GM12878 (cell line): ENCODE data around the gene B9D1. TPM values are rescaled to one million over a fixed set of nuclear protein-coding genes. Genes with fewer than 3 reads are reported as not detected.

Experiments used
- ATAC-seq: fragments of 200-7000 bp; cut with Tn5 transposase; 3 replicates; pipeline ENCODE4 v1.9.1; 2020; ENCODE audit warnings: mild to moderate bottlenecking, moderate library complexity
- BruUV-seq: library from RNA; stranded (reverse); fragments of 400-500 nt; replicated peaks from 2 replicates; lab custom pipeline; 2021; lab: Mats Ljungman, UMichigan
- CTCF ChIA-PET: fragments of 300-600 bp; sonication (Branson Sonifier 250); formaldehyde crosslinking; extraction: SDS; loops from one replicate; lab custom pipeline; 2021; ENCODE audit warnings: inconsistent platforms; lab: Yijun Ruan, JAX
- POLR2A ChIA-PET: fragments of 350-600 bp; formaldehyde crosslinking; extraction: SDS; loops from one replicate; lab custom pipeline; 2021; ENCODE audit warnings: inconsistent platforms; lab: Charles Lee
- RAD21 ChIA-PET: fragments of 300-600 bp; sonication (Branson Sonifier 250); formaldehyde crosslinking; loops from one replicate; lab custom pipeline; 2023; ENCODE audit warnings: antibody characterized with exemption; ENCODE audit not compliant: unreplicated experiment; lab: Charles Lee
- SMC1A ChIA-PET: fragments of 300-600 bp; sonication (Branson Sonifier 250); formaldehyde crosslinking; loops from one replicate; lab custom pipeline; 2023; ENCODE audit not compliant: unreplicated experiment, uncharacterized antibody; lab: Charles Lee
- DNase-seq: peaks from one replicate; pipeline ENCODE4 v3.0.0-alpha.2; 2011; ENCODE audit warnings: low read depth, low spot score
- FAIRE-seq: peaks from 3 replicates; lab custom pipeline; 2011; peaks lifted over from hg19 to GRCh38; lab: Jason Lieb, UNC
- H2AFZ ChIP-seq: 2 replicates; pipeline ENCODE4 v1.6.0; 2011; ENCODE audit warnings: low read depth, low read length, control low read depth; ENCODE audit not compliant: control insufficient read depth
- H3K27ac ChIP-seq: 2 replicates; pipeline ENCODE4 v1.5.1; 2011; ENCODE audit warnings: control low read depth; ENCODE audit not compliant: control insufficient read depth, insufficient read depth
- H3K27me3 ChIP-seq, 2 experiments: replicated peaks in 1 of 2; 2 replicates each; pipeline versions ENCODE4 v1.6.0 to v1.6.1; 2011; ENCODE audit warnings: low read length in 1 of 2; ENCODE audit not compliant: control insufficient read depth in 2 of 2, insufficient read depth in 2 of 2
- H3K36me3 ChIP-seq, 2 experiments: 2 replicates each; pipeline ENCODE4 v1.5.1; 2011; ENCODE audit warnings: low read length in 1 of 2; ENCODE audit not compliant: control insufficient read depth in 2 of 2, insufficient read depth in 2 of 2
- H3K4me1 ChIP-seq: 2 replicates; pipeline ENCODE4 v1.6.1; 2011; ENCODE audit warnings: mild to moderate bottlenecking, low read length, moderate library complexity, mixed read lengths; ENCODE audit not compliant: control insufficient read depth, insufficient read depth
- H3K4me2 ChIP-seq: 2 replicates; pipeline ENCODE4 v1.6.0; 2011; ENCODE audit warnings: control low read depth; ENCODE audit not compliant: control insufficient read depth, insufficient read depth
- H3K4me3 ChIP-seq: fragments of 200-600 bp; sonication (generic); 2 replicates; pipeline ENCODE4 v1.5.1; 2016
- H3K79me2 ChIP-seq: 2 replicates; pipeline ENCODE4 v1.6.0; 2011; ENCODE audit warnings: low read length; ENCODE audit not compliant: control insufficient read depth, insufficient read depth
- H3K9ac ChIP-seq: 2 replicates; pipeline ENCODE4 v1.8.0; 2011; ENCODE audit warnings: low read length, control low read depth, mixed read lengths; ENCODE audit not compliant: control insufficient read depth, insufficient read depth
- H3K9me3 ChIP-seq: replicated peaks from 3 replicates; pipeline ENCODE4 v1.5.1; 2011; ENCODE audit warnings: mild to moderate bottlenecking, low read length; ENCODE audit not compliant: control insufficient read depth, insufficient read depth
- H4K20me1 ChIP-seq: 2 replicates; pipeline ENCODE4 v1.6.0; 2011; ENCODE audit not compliant: control insufficient read depth, insufficient read depth
- CREB1 ChIP-seq: IDR thresholded peaks from 2 replicates; pipeline ENCODE4 v1.6.1; 2012; ENCODE audit warnings: low read depth, mild to moderate bottlenecking, inconsistent platforms
- SIN3A ChIP-seq: IDR thresholded peaks from 2 replicates; pipeline ENCODE4 v1.6.1; 2012; ENCODE audit warnings: low read depth, low read length, improper control_type of control experiment
- SPI1 ChIP-seq: IDR thresholded peaks from 2 replicates; pipeline ENCODE4 v1.6.1; 2011; ENCODE audit warnings: low read depth, mild to moderate bottlenecking, low read length, moderate library complexity, borderline replicate concordance; ENCODE audit not compliant: insufficient read depth
- WGBS: methylation state at CpG from one replicate; pipeline ENCODE4 v1.1.6; 2016; ENCODE audit warnings: low lambda C conversion rate; ENCODE audit not compliant: insufficient replicate concordance, insufficient coverage; ENCODE audit errors: missing lambda C conversion rate; 5-methylcytosine and 5-hydroxymethylcytosine counted together
- in situ Hi-C: fragments of 300-500 bp; cut with MboI; formaldehyde crosslinking; loops from 9 replicates; pipeline ENCODE4 v1.14.3; 2018; ENCODE audit warnings: mixed read lengths
- intact Hi-C: fragments of 100-400 bp; cut with micrococcal nuclease; formaldehyde crosslinking; loops from one replicate; pipeline ENCODE4 v1.14.2; 2022; ENCODE audit not compliant: unreplicated experiment
- microRNA counts: library from miRNA; unstranded; fragments of <30 nt; microRNA quantifications from one replicate; lab custom pipeline; 2016
- microRNA-seq: library from miRNA; unstranded; fragments of <30 nt; microRNA quantifications from one replicate; pipeline ENCODE4, GENCODE V29; 2018
- polyA plus RNA-seq, 11 experiments: library from polyadenylated mRNA; depleted of rRNA in 4 of 11; unstranded in 6 of 11; stranded (reverse) in 5 of 11; fragments of >200 nt; fragmentation: Nextera tagmentation in 4 of 11; fragmentation: Illumina TruSeq in 1 of 11; extraction: Ambion mirVana in 4 of 11; extraction: Trizol in 1 of 11; gene quantifications; 1 replicate in 1 of 11; 2 replicates in 10 of 11; pipeline versions ENCODE4 v1.2.1 to v1.2.3, GENCODE V29; 2011 to 2016; ENCODE audit warnings: inconsistent platforms in 2 of 11, missing spikeins in 2 of 11, low read depth in 1 of 11
- small RNA-seq: library from RNA; depleted of rRNA; stranded (forward); fragments of <200 nt; gene quantifications from one replicate; pipeline ENCODE3, GENCODE V24; 2014
- total RNA-seq, 4 experiments: library from RNA; depleted of rRNA in 3 of 4; stranded (reverse); fragments of >200 nt in 3 of 4; fragmentation: Illumina TruSeq in 1 of 4; extraction: Trizol in 1 of 4; gene quantifications; 2 replicates each; pipeline versions ENCODE4 v1.2.1 to v1.2.3, GENCODE V29; 2013 to 2021

B9D1 gene
- total and polyA plus RNA-seq, 10 of the 15 experiments (the other 5 are each of a cell fraction or from before 2014, with no cell fraction given): 5.9 to 18.3 (median 9.8) TPM

GRCh38 chr17:19295473-19296135 lies 66.9 kb downstream of the B9D1 start:
- ATAC-seq: no peak
- Histone ChIP-seq H4K20me1 (no peaks in the 10 kb centered on the region; the same call in 1 of the 2 replicates), H3K36me3 (no peaks in the 10 kb centered on the region), H3K4me3 (no peak overlapping the region), H3K9ac (no peak overlapping the region), H3K27ac (no peak overlapping the region), H3K9me3 (no peaks in the 10 kb centered on the region), H3K27me3 (no peaks in the 10 kb centered on the region; a peak in 1 of 4 replicates), H3K4me1 (no peaks in the 10 kb centered on the region; the same call in 1 of the 2 replicates), H2AFZ (no peak overlapping the region), H3K79me2 (no peaks in the 10 kb centered on the region), H3K4me2 (no peak overlapping the region)
- TF ChIP-seq SPI1 (peak; percentile 66), SIN3A (no peak)
- ChIA-PET SMC1A (interaction anchor here (0.6 to 0.9 kb wide), 2 partner anchors 10 to 1655 kb away, joined by 3 read pairs; no protein-coding TSS in a partner anchor), RAD21 (interaction anchor here (2.2 kb wide), 1 partner anchor 11 kb away, joined by 4 read pairs; no protein-coding TSS in a partner anchor), POLR2A (no interaction called here), CTCF (interaction anchor here (0.8 kb wide), 1 partner anchor 43 kb away, joined by 3 read pairs; no protein-coding TSS in a partner anchor)
- in situ Hi-C loops (no loop called here), intact Hi-C loops (no loop called here)
- DNase-seq: no peak
- FAIRE-seq: no peak
- 63% methylated on average over 8 of the region's 8 CpGs for WGBS
- no TSS peak for BruUV-seq

GRCh38 chr17:19294443-19294842 lies 68.1 kb downstream of the B9D1 start:
- BruUV-seq: no TSS peak
- H3K4me2 ChIP-seq: no peak overlapping the region
- ATAC-seq (no peak), FAIRE-seq (no peak), DNase-seq (no peak)
- RAD21 ChIA-PET: interaction anchor here (2.2 kb wide), 1 partner anchor 12 kb away, joined by 4 read pairs; no protein-coding TSS in a partner anchor
- H4K20me1 ChIP-seq: no peaks in the 10 kb centered on the region; the same call in 1 of the 2 replicates
- no peaks in the 10 kb centered on the region; the same call in 1 of the 2 replicates for H3K4me1 ChIP-seq
- H3K4me3 ChIP-seq: no peak overlapping the region
- 94% methylated on average over 3 of the region's 3 CpGs for WGBS
- no peaks in the 10 kb centered on the region; a peak in 2 of 4 replicates for H3K27me3 ChIP-seq
- H3K9ac ChIP-seq: no peak overlapping the region
- H3K79me2 ChIP-seq: no peaks in the 10 kb centered on the region
- H3K36me3 ChIP-seq: no peaks in the 10 kb centered on the region
- intact Hi-C loops (no loop called here), in situ Hi-C loops (no loop called here)
- POLR2A ChIA-PET: no interaction called here
- H3K27ac ChIP-seq: no peak overlapping the region
- no peak overlapping the region for H2AFZ ChIP-seq
- H3K9me3 ChIP-seq: no peaks in the 10 kb centered on the region
- TF ChIP-seq SPI1 (peak; percentile 44; the same call in 1 of the 2 replicates), CREB1 (no peak)
- SMC1A ChIA-PET: interaction anchor here (1.0 kb wide), 2 partner anchors 11 to 12 kb away, joined by 3 read pairs; no protein-coding TSS in a partner anchor
- CTCF ChIA-PET: interaction anchor here (1.0 kb wide), 1 partner anchor 12 kb away, joined by 4 read pairs; no protein-coding TSS in a partner anchor

MicroRNA genes within 50 kb of the gene (microRNA counts, 767-probe panel; counts per million panel counts)
- microRNA hsa-miR-1180 (lab: Ali Mortazavi, UCI): 1,650 counts per million, percentile 63 among the panel's probes with 10 or more counts

Small RNAs within 50 kb of the gene (microRNA-seq; reads per million reads assigned to microRNA genes)
- 120 reads per million, percentile 76 among the genes with 10 or more reads in this experiment for gene MIR1180

Small RNAs within 50 kb of the gene (small RNA-seq; reads per million reads assigned to genes)
- gene MIR1180: 5.3 reads per million, percentile 89 among the genes with 10 or more reads in this experiment

Other genes starting within 250 kb of the B9D1 start
- 18.7 and 21.2 TPM in 2 replicates for gene GRAPL, start 235.1 kb downstream of the B9D1 start, total RNA-seq (2014; rRNA removed)
- gene GRAPL, start 235.1 kb downstream of the B9D1 start, total RNA-seq (2014; rRNA removed; fragmentation: Illumina TruSeq; extraction: Trizol): 35.1 and 37.3 TPM in 2 replicates
- 29.3 and 32.4 TPM in 2 replicates for gene GRAPL, start 235.1 kb downstream of the B9D1 start, total RNA-seq (2021)
- 5.5 and 7.5 TPM in 2 replicates for gene GRAPL, start 235.1 kb downstream of the B9D1 start, polyA plus RNA-seq (2011; rRNA removed)
- 5.6 and 24.6 TPM in 2 replicates for gene GRAPL, start 235.1 kb downstream of the B9D1 start, polyA plus RNA-seq (2014; fragmentation: Illumina TruSeq; extraction: Trizol)
- gene GRAPL, start 235.1 kb downstream of the B9D1 start, polyA plus RNA-seq (2014; fragmentation: Nextera tagmentation; extraction: Ambion mirVana): 1 to 10 TPM; 1.5 to 1.9 TPM
- gene GRAPL, start 235.1 kb downstream of the B9D1 start, polyA plus RNA-seq (2014; rRNA removed): 52.0 and 63.2 TPM in 2 replicates
- gene GRAPL, start 235.1 kb downstream of the B9D1 start, polyA plus RNA-seq (2016; fragmentation: Nextera tagmentation; extraction: Ambion mirVana): 1 to 10 TPM; 2.8 TPM
- 2.1 and 2.7 TPM in 2 replicates for gene EPN2, start 125.4 kb downstream of the B9D1 start, total RNA-seq (2014; rRNA removed)
- 1.8 and 3.2 TPM in 2 replicates for gene EPN2, start 125.4 kb downstream of the B9D1 start, total RNA-seq (2014; rRNA removed; fragmentation: Illumina TruSeq; extraction: Trizol)
- 4.8 and 5.0 TPM in 2 replicates for gene EPN2, start 125.4 kb downstream of the B9D1 start, total RNA-seq (2021)
- gene EPN2, start 125.4 kb downstream of the B9D1 start, polyA plus RNA-seq (2011; rRNA removed): 4.7 and 5.7 TPM in 2 replicates
- 3.3 and 4.8 TPM in 2 replicates for gene EPN2, start 125.4 kb downstream of the B9D1 start, polyA plus RNA-seq (2014; fragmentation: Illumina TruSeq; extraction: Trizol)
- gene EPN2, start 125.4 kb downstream of the B9D1 start, polyA plus RNA-seq (2014; fragmentation: Nextera tagmentation; extraction: Ambion mirVana): under 1 TPM; 0.26 to 0.62 TPM
- 5.2 and 5.9 TPM in 2 replicates for gene EPN2, start 125.4 kb downstream of the B9D1 start, polyA plus RNA-seq (2014; rRNA removed)
- 1 to 10 TPM; 5.6 to 8.4 TPM for gene EPN2, start 125.4 kb downstream of the B9D1 start, polyA plus RNA-seq (2016; fragmentation: Nextera tagmentation; extraction: Ambion mirVana)
- gene MAPK7, start 15.8 kb upstream of the B9D1 start, total RNA-seq (2014; rRNA removed): 2.1 and 3.7 TPM in 2 replicates
- gene MAPK7, start 15.8 kb upstream of the B9D1 start, total RNA-seq (2014; rRNA removed; fragmentation: Illumina TruSeq; extraction: Trizol): 2.1 and 2.7 TPM in 2 replicates
- 11.1 and 13.5 TPM in 2 replicates for gene MAPK7, start 15.8 kb upstream of the B9D1 start, total RNA-seq (2021)
- gene MAPK7, start 15.8 kb upstream of the B9D1 start, polyA plus RNA-seq (2011; rRNA removed): 1.6 and 3.2 TPM in 2 replicates
- 5.1 and 7.8 TPM in 2 replicates for gene MAPK7, start 15.8 kb upstream of the B9D1 start, polyA plus RNA-seq (2014; fragmentation: Illumina TruSeq; extraction: Trizol)
- 1 to 10 TPM in 1 of 2 experiments, under 1 TPM in 1; 0.37 to 1.3 TPM for gene MAPK7, start 15.8 kb upstream of the B9D1 start, polyA plus RNA-seq (2014; fragmentation: Nextera tagmentation; extraction: Ambion mirVana)
- gene MAPK7, start 15.8 kb upstream of the B9D1 start, polyA plus RNA-seq (2014; rRNA removed): 7.6 and 12.0 TPM in 2 replicates
- gene MAPK7, start 15.8 kb upstream of the B9D1 start, polyA plus RNA-seq (2016; fragmentation: Nextera tagmentation; extraction: Ambion mirVana): 10 to 100 TPM in 1 of 2 experiments, 1 to 10 TPM in 1; 8.2 to 11.1 TPM
- gene MFAP4, start 24.5 kb upstream of the B9D1 start, total RNA-seq (2014; rRNA removed): not detected in 2 replicates
- gene MFAP4, start 24.5 kb upstream of the B9D1 start, total RNA-seq (2014; rRNA removed; fragmentation: Illumina TruSeq; extraction: Trizol): not detected in 2 replicates
- 0.13 and 0.28 TPM in 2 replicates for gene MFAP4, start 24.5 kb upstream of the B9D1 start, total RNA-seq (2021)
- gene MFAP4, start 24.5 kb upstream of the B9D1 start, polyA plus RNA-seq (2011; rRNA removed): not detected in 2 replicates
- gene MFAP4, start 24.5 kb upstream of the B9D1 start, polyA plus RNA-seq (2014; fragmentation: Illumina TruSeq; extraction: Trizol): not detected in 2 replicates
- not detected for gene MFAP4, start 24.5 kb upstream of the B9D1 start, polyA plus RNA-seq (2014; fragmentation: Nextera tagmentation; extraction: Ambion mirVana)
- not detected in 2 replicates for gene MFAP4, start 24.5 kb upstream of the B9D1 start, polyA plus RNA-seq (2014; rRNA removed)
- under 1 TPM; 0.08 to 0.09 TPM for gene MFAP4, start 24.5 kb upstream of the B9D1 start, polyA plus RNA-seq (2016; fragmentation: Nextera tagmentation; extraction: Ambion mirVana)
- gene RNF112, start 48.5 kb upstream of the B9D1 start, total RNA-seq (2014; rRNA removed): not detected in 2 replicates
- gene RNF112, start 48.5 kb upstream of the B9D1 start, total RNA-seq (2014; rRNA removed; fragmentation: Illumina TruSeq; extraction: Trizol): not detected in 2 replicates
- not detected in 2 replicates for gene RNF112, start 48.5 kb upstream of the B9D1 start, total RNA-seq (2021)
- 0.03 TPM in 1 of 2 replicates, not detected in the other for gene RNF112, start 48.5 kb upstream of the B9D1 start, polyA plus RNA-seq (2011; rRNA removed)
- gene RNF112, start 48.5 kb upstream of the B9D1 start, polyA plus RNA-seq (2014; fragmentation: Illumina TruSeq; extraction: Trizol): not detected in 2 replicates
- gene RNF112, start 48.5 kb upstream of the B9D1 start, polyA plus RNA-seq (2014; fragmentation: Nextera tagmentation; extraction: Ambion mirVana): not detected
- gene RNF112, start 48.5 kb upstream of the B9D1 start, polyA plus RNA-seq (2014; rRNA removed): not detected in 2 replicates
- not detected for gene RNF112, start 48.5 kb upstream of the B9D1 start, polyA plus RNA-seq (2016; fragmentation: Nextera tagmentation; extraction: Ambion mirVana)
- not detected in 2 replicates for gene SLC47A1, start 171.1 kb upstream of the B9D1 start, total RNA-seq (2014; rRNA removed)
- not detected in 2 replicates for gene SLC47A1, start 171.1 kb upstream of the B9D1 start, total RNA-seq (2014; rRNA removed; fragmentation: Illumina TruSeq; extraction: Trizol)
- 0.41 TPM in 1 of 2 replicates, not detected in the other for gene SLC47A1, start 171.1 kb upstream of the B9D1 start, total RNA-seq (2021)
- not detected in 2 replicates for gene SLC47A1, start 171.1 kb upstream of the B9D1 start, polyA plus RNA-seq (2011; rRNA removed)
- not detected in 2 replicates for gene SLC47A1, start 171.1 kb upstream of the B9D1 start, polyA plus RNA-seq (2014; fragmentation: Illumina TruSeq; extraction: Trizol)
- not detected for gene SLC47A1, start 171.1 kb upstream of the B9D1 start, polyA plus RNA-seq (2014; fragmentation: Nextera tagmentation; extraction: Ambion mirVana)
- not detected in 2 replicates for gene SLC47A1, start 171.1 kb upstream of the B9D1 start, polyA plus RNA-seq (2014; rRNA removed)
- not detected for gene SLC47A1, start 171.1 kb upstream of the B9D1 start, polyA plus RNA-seq (2016; fragmentation: Nextera tagmentation; extraction: Ambion mirVana)